Islet precursor cell (in vitro differentiated cells): Measurements from ENCODE around the gene GABBR2.
"Not testable (repeated sequence)": the region's sequence is repeated elsewhere in the genome, so short reads cannot be mapped to it uniquely, and the experiment has no call there.

Experiments used
- DNase-seq: peaks from one replicate; pipeline ENCODE4 v3.0.0-alpha.2; 2018

GABBR2 gene

GRCh38 chr9:98504298-98505282 is 204.1 kb downstream of the GABBR2 start:
- DNase-seq = peak; percentile 40

DNA sequence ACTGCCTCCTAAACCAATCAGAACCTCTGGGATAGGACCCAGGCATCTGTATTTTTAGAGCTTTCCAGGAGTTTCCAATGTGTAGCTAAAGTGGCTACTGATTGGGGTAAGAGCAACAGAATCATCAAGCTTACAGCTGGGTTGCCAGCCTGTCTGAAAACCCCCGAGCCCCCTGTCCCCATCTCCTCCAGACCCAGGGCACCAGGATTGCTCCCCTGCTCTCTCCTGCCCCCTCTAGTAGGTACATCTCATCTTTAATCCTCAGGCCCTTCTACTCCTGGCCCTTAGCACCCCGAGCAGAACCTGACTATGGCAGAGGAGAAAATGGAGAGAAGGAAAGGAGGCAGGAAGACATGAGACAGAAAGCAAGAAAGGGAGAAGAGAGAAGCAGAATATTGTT is 204.9 kb downstream of the GABBR2 start:
- DNase-seq = no peak

- DNase-seq = peak; percentile 90
Observed at GRCh38 chr9:98502976-98503325, 205.8 kb downstream of the GABBR2 start.

GRCh38 chr9:98502311-98502975 is 206.3 kb downstream of the GABBR2 start:
- peak; percentile 76 for DNase-seq

DNA sequence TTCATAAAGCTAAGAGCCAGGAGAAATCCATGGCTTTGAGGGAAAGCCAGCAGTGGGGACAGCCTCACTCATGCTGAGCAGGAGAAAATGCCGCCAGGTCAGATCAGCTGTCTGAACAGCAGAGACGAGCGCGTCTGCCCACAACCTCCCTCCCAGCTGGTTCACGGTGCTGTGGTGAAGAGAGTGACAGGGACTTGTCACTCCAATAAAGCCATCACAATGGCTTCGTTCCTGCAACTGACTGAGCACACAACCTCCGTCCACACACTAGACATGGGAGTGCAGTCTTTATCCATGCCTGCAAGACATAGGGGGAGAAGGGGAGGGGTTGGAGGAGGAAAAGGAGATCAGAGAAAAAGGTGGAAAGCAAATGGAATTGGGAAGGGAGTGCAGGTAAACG is 206.9 kb downstream of the GABBR2 start:
- peak; percentile 61 for DNase-seq

DNA sequence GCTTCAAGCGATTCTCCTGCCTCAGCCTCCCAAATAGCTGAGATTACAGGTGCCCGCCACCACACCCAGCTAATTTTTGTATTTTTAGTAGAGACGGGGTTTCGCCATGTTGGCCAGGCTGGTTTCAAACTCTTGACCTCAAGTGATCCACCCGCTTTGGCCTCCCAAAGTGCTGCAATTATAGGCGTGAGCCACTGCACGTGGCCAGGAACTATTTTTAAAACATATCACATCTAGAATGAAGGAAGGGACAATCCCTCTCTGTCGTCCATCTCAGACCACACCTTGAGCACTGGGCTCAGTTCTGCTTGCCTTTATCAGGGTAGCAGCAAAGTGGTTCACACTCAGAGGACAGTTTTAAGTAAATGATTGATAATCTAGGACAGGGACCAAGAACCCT is 207.5 kb downstream of the GABBR2 start:
- DNase-seq = not testable (repeated sequence)

GRCh38 chr9:98500337-98500919 is 208.3 kb downstream of the GABBR2 start:
- peak; percentile 24 for DNase-seq

DNA sequence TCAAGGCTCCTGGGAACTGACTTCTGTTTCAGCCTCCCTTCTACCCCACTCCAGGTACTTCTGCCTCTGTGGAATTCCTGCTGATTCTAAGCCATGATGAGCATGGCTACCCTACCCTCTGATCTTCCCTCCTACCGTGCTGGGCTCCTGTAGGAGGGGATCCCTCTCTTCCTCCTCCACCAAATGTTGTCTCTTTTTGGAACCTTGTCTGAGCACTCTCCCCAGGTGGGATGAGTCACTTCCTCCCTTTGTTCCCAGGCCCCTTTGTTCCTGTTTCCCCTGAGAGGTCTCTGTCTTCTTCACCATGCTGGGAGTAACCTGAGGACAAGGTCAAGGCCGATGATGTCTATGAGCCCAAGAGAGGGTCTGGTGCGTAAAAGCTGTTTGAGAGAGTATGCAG is 213.2 kb downstream of the GABBR2 start:
- DNase-seq = no peak

DNA sequence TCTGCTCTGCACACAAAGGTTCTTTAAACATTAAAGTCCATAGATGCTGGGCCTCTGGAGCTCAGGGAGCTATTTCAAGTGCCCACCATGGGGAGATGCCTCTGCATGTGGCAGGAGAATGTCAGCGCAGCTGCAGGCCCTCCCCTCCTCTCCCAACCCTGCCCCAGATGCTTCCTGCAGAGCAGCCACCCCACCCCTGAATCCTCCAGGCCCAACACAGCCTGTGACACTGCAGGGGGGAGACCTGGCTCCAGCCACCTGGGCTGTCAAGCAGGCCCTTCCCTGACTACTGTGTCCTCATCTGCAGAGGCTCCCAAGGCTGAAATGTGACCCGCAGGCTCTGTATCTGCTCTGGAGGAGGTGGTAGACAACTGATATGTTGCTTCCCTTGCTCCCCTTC is 213.9 kb downstream of the GABBR2 start:
- no peak for DNase-seq

DNA sequence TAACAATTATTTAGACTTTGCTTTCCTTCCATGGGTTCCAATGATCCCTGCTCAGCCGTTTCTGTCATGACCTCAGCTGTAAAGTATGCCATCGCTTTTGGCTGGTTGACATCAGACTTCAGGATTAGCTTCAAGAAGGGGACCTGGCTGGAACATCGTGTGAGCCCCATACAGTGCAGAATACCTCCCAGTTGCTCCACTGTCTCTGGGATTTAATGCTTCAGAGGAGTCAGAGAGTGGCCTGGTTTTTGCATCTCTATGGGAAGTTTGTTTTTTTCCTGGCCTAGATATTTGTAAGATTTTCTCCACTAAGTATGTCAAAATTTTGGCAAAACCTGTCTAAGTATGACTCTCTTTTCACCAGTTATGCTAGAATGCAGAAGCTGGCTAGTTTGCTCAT is 216.9 kb downstream of the GABBR2 start:
- peak; percentile 82 for DNase-seq

DNA sequence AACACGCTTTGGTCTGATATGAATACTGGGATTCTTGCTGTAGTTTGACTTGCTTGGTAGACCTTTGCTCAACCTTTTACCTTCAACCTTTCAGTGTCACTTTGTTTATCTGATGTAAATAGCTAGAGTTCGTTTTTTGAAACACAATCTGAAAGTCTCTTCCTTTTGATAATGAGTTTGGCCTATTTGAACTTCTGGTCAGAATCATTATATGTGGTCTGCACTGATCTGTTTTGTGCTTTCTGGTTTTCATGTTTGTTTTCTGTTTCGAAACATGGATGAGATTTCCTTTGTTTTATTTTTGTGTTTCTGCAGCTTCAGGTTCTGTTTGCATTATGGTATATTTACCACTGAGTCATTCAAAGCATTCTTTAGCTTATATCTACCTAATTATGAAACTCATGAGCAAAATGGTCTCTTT is 217.5 kb downstream of the GABBR2 start:
- no peak for DNase-seq

- DNase-seq = peak; percentile 92
Observed at GRCh38 chr9:98488571-98489312, 220.0 kb downstream of the GABBR2 start.

DNA sequence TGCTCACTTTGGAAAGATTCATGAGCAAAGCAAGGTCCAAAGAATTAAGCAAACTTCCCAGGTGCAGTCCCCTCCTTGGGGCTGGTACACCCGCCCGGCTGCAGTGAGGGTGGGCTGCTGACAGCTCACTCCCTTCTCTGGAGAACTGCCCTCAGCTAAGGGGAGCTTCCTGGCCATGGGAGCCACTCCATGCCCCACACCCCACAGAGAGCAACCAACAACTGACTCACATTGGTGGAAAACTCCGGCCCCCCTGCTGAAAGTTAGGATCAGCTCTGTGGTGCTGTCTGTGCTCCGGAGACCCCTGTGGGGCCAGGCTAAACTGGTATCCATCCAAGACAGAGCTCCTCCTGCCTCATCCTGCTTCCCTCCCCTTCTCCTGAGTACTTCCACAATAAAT is 223.0 kb downstream of the GABBR2 start:
- no peak for DNase-seq

- no peak for DNase-seq
Observed at GRCh38 chr9:98484162-98484561, 224.6 kb downstream of the GABBR2 start.

DNA sequence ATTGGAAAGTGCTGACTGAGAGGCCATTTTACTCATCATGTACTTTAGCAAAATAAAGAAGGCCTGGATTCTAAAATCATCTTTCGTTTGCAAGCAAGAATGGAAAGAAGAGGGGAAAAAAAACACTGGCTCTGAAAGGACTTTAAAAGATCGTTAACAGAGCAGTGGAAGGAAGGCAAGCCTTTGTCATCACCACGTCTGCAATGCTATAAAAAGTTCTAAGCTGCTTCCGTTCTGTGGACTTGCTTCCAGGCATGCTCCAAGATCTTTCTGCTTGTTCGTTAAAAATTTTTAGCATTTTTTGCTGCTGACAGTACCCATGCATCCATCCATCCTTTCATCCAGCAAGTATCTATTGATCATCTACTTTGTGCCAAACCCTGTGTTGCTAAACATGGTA is 226.5 kb downstream of the GABBR2 start:
- no peak for DNase-seq

DNA sequence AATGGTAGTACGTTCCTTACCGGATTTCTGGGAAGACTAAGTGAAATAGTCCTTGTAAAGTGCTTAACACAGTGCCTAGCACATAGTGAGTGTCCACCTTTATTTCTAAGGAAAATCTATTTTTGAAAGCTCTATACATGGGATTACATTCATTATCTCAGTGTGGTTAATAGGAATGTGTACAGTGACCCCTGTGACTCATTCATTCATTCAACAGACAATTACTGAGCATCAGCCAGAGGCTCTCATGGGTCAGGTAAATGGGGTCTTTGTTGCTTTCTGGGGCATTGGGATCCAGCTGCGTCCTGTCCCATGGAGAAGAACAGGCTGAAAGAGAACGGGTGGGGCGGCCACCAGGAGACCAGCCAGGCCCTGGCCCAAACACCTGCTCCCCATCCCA is 227.1 kb downstream of the GABBR2 start:
- DNase-seq = no peak

- no peak for DNase-seq
Observed at GRCh38 chr9:98479967-98480847, 228.5 kb downstream of the GABBR2 start.

DNA sequence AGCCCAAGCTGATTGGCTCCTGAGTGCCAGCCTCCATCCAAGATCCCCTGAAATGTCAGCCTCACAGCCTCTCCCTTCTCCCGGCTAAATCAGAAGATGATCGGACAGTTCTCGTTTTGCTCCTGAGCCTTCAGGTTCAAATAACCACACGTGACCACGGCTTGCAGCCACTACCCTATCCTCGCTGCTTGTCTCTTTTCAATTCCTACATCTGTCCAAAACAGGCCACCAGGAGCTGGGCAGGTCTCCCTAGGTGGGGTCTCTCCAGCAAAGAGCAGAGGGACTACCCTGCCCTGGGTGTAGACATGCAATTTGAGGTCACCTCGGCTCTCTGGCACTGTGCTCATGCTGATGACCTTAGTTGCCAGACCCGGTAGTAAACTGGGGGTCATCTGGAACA is 229.3 kb downstream of the GABBR2 start:
- DNase-seq = no peak

GRCh38 chr9:98477884-98478283 is 230.9 kb downstream of the GABBR2 start:
- no peak for DNase-seq

- no peak for DNase-seq
Observed at GRCh38 chr9:98472216-98472615, 236.5 kb downstream of the GABBR2 start.

- DNase-seq = peak; percentile 16
Observed at GRCh38 chr9:98471185-98471584, 237.6 kb downstream of the GABBR2 start.
